Measurements from ENCODE around the gene PIGS. TPM values are rescaled to one million over a fixed set of nuclear protein-coding genes. Genes with fewer than 3 reads are reported as not detected.
A peak's percentile ranks its signal among the peaks of the same experiment; 100 is the strongest.

PIGS gene
- total and polyA plus RNA-seq, 9 of the 15 experiments (the other 6 are each of a cell fraction or from before 2014, with no cell fraction given), result 47.5 to 138 (median 57.6) TPM

DNA sequence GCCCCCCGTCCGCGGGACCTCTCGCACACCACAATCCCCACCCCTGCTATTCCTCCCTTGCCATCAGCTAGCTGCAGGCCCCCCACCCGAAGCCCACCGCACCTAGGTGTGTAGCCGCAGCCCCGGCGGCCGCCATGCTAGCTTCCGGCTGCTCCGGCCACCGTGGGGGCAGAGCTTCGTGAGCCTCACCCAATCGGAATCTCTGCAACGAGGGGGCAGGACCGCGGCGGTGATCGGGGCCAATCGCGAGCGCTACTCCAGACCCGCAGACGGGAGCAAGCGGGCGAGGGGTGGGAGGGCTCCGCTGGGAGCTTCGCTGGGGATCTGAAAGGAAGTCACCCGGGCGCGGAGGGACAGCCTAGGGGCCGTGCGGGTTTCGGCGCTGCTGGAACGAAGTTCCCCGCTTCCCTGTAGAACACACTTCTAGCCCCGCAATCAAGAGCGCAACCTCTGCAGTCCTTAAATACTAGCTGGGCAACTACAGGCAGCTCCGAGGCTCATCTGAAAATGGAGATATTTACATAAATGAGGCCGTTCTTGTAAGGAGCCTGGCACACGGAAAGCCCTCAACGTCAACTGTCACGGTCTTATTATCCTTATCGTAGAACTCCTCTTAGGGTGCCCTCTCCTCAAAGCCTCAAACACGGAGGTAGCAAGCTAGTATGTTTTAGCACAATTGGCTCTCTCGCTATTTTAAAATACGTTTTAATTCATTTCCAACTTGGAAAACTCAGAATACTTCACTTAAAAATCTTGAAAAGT, at the start of gene PIGS (continued):
- TF ChIP-seq, protein P1, sequence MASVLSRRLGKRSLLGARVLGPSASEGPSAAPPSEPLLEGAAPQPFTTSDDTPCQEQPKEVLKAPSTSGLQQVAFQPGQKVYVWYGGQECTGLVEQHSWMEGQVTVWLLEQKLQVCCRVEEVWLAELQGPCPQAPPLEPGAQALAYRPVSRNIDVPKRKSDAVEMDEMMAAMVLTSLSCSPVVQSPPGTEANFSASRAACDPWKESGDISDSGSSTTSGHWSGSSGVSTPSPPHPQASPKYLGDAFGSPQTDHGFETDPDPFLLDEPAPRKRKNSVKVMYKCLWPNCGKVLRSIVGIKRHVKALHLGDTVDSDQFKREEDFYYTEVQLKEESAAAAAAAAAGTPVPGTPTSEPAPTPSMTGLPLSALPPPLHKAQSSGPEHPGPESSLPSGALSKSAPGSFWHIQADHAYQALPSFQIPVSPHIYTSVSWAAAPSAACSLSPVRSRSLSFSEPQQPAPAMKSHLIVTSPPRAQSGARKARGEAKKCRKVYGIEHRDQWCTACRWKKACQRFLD (CRISPR knock-in tag; IDR thresholded peaks at IDR 0.05), result 0 out of 2 replicates have a peak, but pooled peaks have one; percentile 16
- TF ChIP-seq MYBL2 (IDR thresholded peaks at IDR 0.05; ENCODE audit: low read depth), result no peak
- no peak for TF ChIP-seq MYBL2 (CRISPR knock-in tag; IDR thresholded peaks at IDR 0.05; ENCODE audit: borderline replicate concordance)
- TF ChIP-seq POLR2G (IDR thresholded peaks at IDR 0.05; ENCODE audit: low read depth, low read length), result peak; percentile 95
- peak; percentile 71 for TF ChIP-seq HMGN3 (IDR thresholded peaks at IDR 0.05; ENCODE audit: borderline replicate concordance, extremely low read depth, insufficient read length, low read depth, low read length)
- TF ChIP-seq JUND (IDR thresholded peaks at IDR 0.05; ENCODE audit: borderline replicate concordance, low read depth, low read length), result peak; percentile 46; the same call in 1 of the 2 replicates
- 0 out of 3 replicates have a peak, but pooled peaks have one; percentile 28 for TF ChIP-seq JUND (tag; IDR thresholded peaks at IDR 0.05; ENCODE audit: borderline replicate concordance, low read depth, low read length)
- TF ChIP-seq FOXA3 (CRISPR knock-in tag; conservative IDR thresholded peaks at IDR 0.05 in 1 of 2, IDR thresholded peaks at IDR 0.05 in 1 of 2), result peak in 1 of 2 experiments; percentile 10; a peak in 1 of 4 replicates
- no peak for TF ChIP-seq SMAD3 (CRISPR knock-in tag; conservative IDR thresholded peaks at IDR 0.05)
- TF ChIP-seq, protein P2, sequence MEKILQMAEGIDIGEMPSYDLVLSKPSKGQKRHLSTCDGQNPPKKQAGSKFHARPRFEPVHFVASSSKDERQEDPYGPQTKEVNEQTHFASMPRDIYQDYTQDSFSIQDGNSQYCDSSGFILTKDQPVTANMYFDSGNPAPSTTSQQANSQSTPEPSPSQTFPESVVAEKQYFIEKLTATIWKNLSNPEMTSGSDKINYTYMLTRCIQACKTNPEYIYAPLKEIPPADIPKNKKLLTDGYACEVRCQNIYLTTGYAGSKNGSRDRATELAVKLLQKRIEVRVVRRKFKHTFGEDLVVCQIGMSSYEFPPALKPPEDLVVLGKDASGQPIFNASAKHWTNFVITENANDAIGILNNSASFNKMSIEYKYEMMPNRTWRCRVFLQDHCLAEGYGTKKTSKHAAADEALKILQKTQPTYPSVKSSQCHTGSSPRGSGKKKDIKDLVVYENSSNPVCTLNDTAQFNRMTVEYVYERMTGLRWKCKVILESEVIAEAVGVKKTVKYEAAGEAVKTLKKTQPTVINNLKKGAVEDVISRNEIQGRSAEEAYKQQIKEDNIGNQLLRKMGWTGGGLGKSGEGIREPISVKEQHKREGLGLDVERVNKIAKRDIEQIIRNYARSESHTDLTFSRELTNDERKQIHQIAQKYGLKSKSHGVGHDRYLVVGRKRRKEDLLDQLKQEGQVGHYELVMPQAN (IDR thresholded peaks at IDR 0.05; ENCODE audit: borderline replicate concordance), result 0 out of 2 replicates have a peak, but pooled peaks have one; percentile 2
- TF ChIP-seq SAP30 (IDR thresholded peaks at IDR 0.05; ENCODE audit: borderline replicate concordance, insufficient read depth, low read depth, low read length, poor library complexity, severe bottlenecking), result peak; percentile 7
- TF ChIP-seq, protein P3, sequence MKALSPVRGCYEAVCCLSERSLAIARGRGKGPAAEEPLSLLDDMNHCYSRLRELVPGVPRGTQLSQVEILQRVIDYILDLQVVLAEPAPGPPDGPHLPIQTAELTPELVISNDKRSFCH (CRISPR knock-in tag; IDR thresholded peaks at IDR 0.05), result no peak
- TF ChIP-seq, protein P3 (tag; IDR thresholded peaks at IDR 0.05), result no peak
- TF ChIP-seq, protein P4, sequence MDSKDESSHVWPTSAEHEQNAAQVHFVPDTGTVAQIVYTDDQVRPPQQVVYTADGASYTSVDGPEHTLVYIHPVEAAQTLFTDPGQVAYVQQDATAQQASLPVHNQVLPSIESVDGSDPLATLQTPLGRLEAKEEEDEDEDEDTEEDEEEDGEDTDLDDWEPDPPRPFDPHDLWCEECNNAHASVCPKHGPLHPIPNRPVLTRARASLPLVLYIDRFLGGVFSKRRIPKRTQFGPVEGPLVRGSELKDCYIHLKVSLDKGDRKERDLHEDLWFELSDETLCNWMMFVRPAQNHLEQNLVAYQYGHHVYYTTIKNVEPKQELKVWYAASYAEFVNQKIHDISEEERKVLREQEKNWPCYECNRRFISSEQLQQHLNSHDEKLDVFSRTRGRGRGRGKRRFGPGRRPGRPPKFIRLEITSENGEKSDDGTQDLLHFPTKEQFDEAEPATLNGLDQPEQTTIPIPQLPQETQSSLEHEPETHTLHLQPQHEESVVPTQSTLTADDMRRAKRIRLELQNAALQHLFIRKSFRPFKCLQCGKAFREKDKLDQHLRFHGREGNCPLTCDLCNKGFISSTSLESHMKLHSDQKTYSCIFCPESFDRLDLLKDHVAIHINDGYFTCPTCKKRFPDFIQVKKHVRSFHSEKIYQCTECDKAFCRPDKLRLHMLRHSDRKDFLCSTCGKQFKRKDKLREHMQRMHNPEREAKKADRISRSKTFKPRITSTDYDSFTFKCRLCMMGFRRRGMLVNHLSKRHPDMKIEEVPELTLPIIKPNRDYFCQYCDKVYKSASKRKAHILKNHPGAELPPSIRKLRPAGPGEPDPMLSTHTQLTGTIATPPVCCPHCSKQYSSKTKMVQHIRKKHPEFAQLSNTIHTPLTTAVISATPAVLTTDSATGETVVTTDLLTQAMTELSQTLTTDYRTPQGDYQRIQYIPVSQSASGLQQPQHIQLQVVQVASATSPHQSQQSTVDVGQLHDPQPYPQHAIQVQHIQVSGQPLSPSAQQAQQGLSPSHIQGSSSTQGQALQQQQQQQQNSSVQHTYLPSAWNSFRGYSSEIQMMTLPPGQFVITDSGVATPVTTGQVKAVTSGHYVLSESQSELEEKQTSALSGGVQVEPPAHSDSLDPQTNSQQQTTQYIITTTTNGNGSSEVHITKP (IDR thresholded peaks at IDR 0.05; ENCODE audit: partially characterized antibody), result peak; percentile 66
- peak; percentile 69 for TF ChIP-seq NRF1 (conservative IDR thresholded peaks at IDR 0.05 in 1 of 2, IDR thresholded peaks at IDR 0.05 in 1 of 2)
- peak; percentile 20; the same call in 1 of the 2 replicates for TF ChIP-seq MTA3 (IDR thresholded peaks at IDR 0.05; ENCODE audit: borderline replicate concordance)
- peak; percentile 67 for TF ChIP-seq ZEB2 (IDR thresholded peaks at IDR 0.05)
- TF ChIP-seq SOX6 (IDR thresholded peaks at IDR 0.05), result peak; percentile 22; the same call in 1 of the 2 replicates
- TF ChIP-seq GTF2E2 (tag; IDR thresholded peaks at IDR 0.05), result peak; percentile 47; the same call in 1 of the 2 replicates
